CD4-positive, CD25-positive, alpha-beta regulatory T cell (primary cell): Measurements from ENCODE around the gene ZFYVE19. TPM values are rescaled to one million over a fixed set of nuclear protein-coding genes. Genes with fewer than 3 reads are reported as not detected.

Experiments used
- ATAC-seq, 2 donors: fragments of 150-1000 bp; cut with Tn5 transposase; one replicate each; pipeline ENCODE4 v1.10.0; 2021; ENCODE audit warnings: low read depth in 2 of 2, moderate number of reproducible peaks in 2 of 2, moderate library complexity in 1 of 2
- DNase-seq, 3 donors: peaks; one replicate each; pipeline versions ENCODE4 v3.0.0 to v3.0.0-alpha.2; 2012 to 2022; ENCODE audit warnings: mixed read lengths in 1 of 3
- H3K27ac ChIP-seq: one replicate; pipeline ENCODE4 v1.7.0; 2013; ENCODE audit warnings: mild to moderate bottlenecking, low read length; ENCODE audit not compliant: insufficient read depth, poor library complexity, severe bottlenecking
- H3K27me3 ChIP-seq: one replicate; pipeline ENCODE4 v1.7.0; 2013; ENCODE audit warnings: low read length; ENCODE audit not compliant: control insufficient read depth, insufficient read depth
- H3K36me3 ChIP-seq: one replicate; pipeline ENCODE4 v1.7.0; 2013; ENCODE audit warnings: mild to moderate bottlenecking, low read length, moderate library complexity; ENCODE audit not compliant: control insufficient read depth, insufficient read depth
- H3K4me1 ChIP-seq: 2 replicates; pipeline ENCODE4 v1.7.0; 2013; ENCODE audit warnings: mild to moderate bottlenecking, low read length; ENCODE audit not compliant: insufficient read depth, control insufficient read depth, poor library complexity, severe bottlenecking
- H3K4me3 ChIP-seq: one replicate; pipeline ENCODE4 v1.7.0; 2013; ENCODE audit warnings: low read depth, mild to moderate bottlenecking, low read length, moderate library complexity
- H3K9me3 ChIP-seq, 2 experiments: 1 replicate in 1 of 2; 2 replicates in 1 of 2; pipeline ENCODE4 v1.7.0; 2013; ENCODE audit warnings: low read length in 2 of 2, mild to moderate bottlenecking in 1 of 2, moderate library complexity in 1 of 2; ENCODE audit not compliant: control insufficient read depth in 2 of 2
- H3K27ac Mint-ChIP-seq, 3 donors: one replicate each; pipeline ENCODE4 v1.8.0; 2020 to 2022; ENCODE audit warnings: mild to moderate bottlenecking in 3 of 3, mixed read lengths in 3 of 3, moderate library complexity in 2 of 3
- H3K27me3 Mint-ChIP-seq: one replicate; pipeline ENCODE4 v1.8.0; 2022; ENCODE audit warnings: mild to moderate bottlenecking, mixed read lengths
- H3K36me3 Mint-ChIP-seq: one replicate; pipeline ENCODE4 v1.8.0; 2020; ENCODE audit warnings: mixed read lengths
- H3K4me1 Mint-ChIP-seq, 4 donors: one replicate each; pipeline ENCODE4 v1.8.0; 2020 to 2022; ENCODE audit warnings: mixed read lengths in 4 of 4, mild to moderate bottlenecking in 1 of 4
- H3K4me3 Mint-ChIP-seq, 4 donors: one replicate each; pipeline ENCODE4 v1.8.0; 2020 to 2022; ENCODE audit warnings: mild to moderate bottlenecking in 4 of 4, mixed read lengths in 4 of 4, moderate library complexity in 3 of 4
- H3K9me3 Mint-ChIP-seq, 7 donors: one replicate each; pipeline ENCODE4 v1.8.0; 2020 to 2022; ENCODE audit warnings: mixed read lengths in 7 of 7, mild to moderate bottlenecking in 3 of 7, moderate library complexity in 2 of 7
- polyA plus RNA-seq, 4 donors: library from polyadenylated mRNA; unstranded; fragments of 300-500 nt; fragmentation: Illumina TruSeq; gene quantifications; one replicate each; pipeline ENCODE4 v1.2.3, GENCODE V29; 2021
- total RNA-seq: library from RNA; stranded (reverse); gene quantifications from one replicate; pipeline ENCODE4 v1.2.3, GENCODE V29; 2022

ZFYVE19 gene
- total and polyA plus RNA-seq, 5 donors from 2014 or later = 14.5 to 24.4 (median 15.7) TPM

DNA sequence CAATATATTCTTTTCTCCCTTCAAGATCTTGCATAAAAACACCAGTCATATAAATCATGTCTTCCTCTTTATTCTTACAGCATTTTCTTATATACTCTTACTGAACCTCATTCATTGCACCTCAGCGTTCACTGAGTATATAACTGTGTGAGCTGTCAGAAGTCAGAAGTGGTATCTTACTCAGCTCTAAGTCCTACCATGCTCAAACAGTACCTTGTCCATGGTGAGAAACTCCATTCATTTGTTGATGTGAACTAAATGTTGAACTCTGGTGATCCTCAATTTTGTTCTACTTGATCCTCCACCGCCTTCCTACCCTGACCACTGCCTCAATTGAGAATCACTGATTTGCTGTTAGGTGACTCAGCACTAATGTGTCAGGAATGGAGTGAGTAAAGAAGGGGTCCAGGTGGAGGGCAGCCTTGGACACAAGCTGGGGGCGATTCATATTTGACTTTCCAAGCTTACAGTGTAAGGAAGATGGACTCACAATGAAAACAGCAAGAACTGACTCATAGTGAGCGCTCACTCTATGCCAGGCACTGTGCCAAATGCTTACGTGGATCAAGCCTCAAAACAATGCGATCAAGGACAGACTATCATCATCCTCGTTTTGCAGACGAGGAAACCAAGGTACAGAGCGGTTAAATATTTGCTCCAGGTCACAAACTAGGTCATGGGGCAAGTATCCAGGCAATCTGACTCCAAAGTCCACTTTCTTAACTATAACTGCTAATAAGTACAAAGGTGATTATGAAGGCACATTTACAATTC lies 13.5 kb upstream of the ZFYVE19 start:
- Mint-ChIP-seq H3K27me3 (no peaks in the 10 kb centered on the region), H3K9me3 (peaks cover 0 to 1% (median 0%) of the 10 kb centered on the region in 7 donors), H3K27ac (peak overlapping the region in 1 of 3 donors; percentile 31), H3K4me1 (peaks cover 14 to 33% (median 20%) of the 10 kb centered on the region in 4 donors), H3K36me3 (peaks cover 15% of the 10 kb centered on the region), H3K4me3 (no peak overlapping the region)
- H3K27me3 ChIP-seq = no peaks in the 10 kb centered on the region
- H3K4me3 ChIP-seq = no peak overlapping the region
- ATAC-seq (no peak), DNase-seq (no peak)
- no peaks in the 10 kb centered on the region for H3K9me3 ChIP-seq
- no peaks in the 10 kb centered on the region for H3K4me1 ChIP-seq
- H3K36me3 ChIP-seq = peaks cover 11% of the 10 kb centered on the region
- H3K27ac ChIP-seq = no peak overlapping the region

DNA sequence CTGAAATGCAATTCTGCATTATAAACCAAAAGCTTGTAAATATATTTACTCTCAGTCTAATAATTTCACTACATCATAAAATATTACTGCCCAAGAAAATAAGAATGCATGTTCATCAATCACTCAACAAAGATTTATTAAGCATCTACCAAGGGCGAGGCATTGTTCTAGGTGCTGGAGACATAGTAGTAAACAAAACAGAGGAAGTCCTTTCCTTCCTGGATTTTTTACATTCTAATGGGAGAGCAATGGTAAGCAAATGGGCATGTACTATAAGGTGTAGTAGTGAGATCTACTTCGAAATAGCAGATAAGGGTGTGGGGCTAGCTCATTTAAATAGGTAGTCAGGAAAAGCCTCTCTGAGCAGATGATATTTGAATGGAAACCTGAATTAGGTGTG lies 10.8 kb upstream of the ZFYVE19 start:
- Mint-ChIP-seq H3K9me3 (no peaks in the 10 kb centered on the region), H3K36me3 (peaks cover 26% of the 10 kb centered on the region), H3K27me3 (no peaks in the 10 kb centered on the region), H3K27ac (no peak overlapping the region), H3K4me3 (no peak overlapping the region), H3K4me1 (peaks cover 18 to 40% (median 29%) of the 10 kb centered on the region in 4 donors)
- Histone ChIP-seq H3K4me1 (no peaks in the 10 kb centered on the region), H3K27ac (no peak overlapping the region), H3K27me3 (no peaks in the 10 kb centered on the region), H3K4me3 (no peak overlapping the region), H3K36me3 (peaks cover 14% of the 10 kb centered on the region), H3K9me3 (no peaks in the 10 kb centered on the region)
- DNase-seq = no peak
- no peak for ATAC-seq

DNA sequence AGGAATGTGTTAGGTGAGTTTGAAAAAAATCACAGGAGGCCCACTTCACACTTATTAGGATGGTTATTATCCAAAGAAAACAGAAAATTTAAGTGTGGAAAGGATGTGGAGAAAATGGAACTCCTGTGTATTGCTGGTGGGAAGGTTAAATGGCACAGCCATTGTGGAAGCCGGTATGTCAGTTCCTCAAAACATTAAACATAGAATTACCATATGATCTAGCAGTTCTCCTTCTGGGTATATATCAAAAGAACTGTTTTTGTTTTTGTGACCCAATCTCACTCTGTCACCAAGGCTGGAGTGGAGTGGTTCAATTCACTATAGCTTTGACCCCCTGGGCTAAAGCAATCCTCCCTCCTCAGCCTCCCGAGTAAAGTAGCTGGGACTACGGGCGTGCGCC lies 10.4 kb upstream of the ZFYVE19 start:
- H3K9me3 ChIP-seq = no peaks in the 10 kb centered on the region
- ATAC-seq (no peak), DNase-seq (no peak)
- no peak overlapping the region for H3K4me3 ChIP-seq
- H3K4me1 Mint-ChIP-seq = peaks cover 19 to 43% (median 31%) of the 10 kb centered on the region in 4 donors
- no peak overlapping the region for H3K27ac Mint-ChIP-seq
- H3K27me3 Mint-ChIP-seq = no peaks in the 10 kb centered on the region
- peaks cover 14% of the 10 kb centered on the region for H3K36me3 ChIP-seq
- no peaks in the 10 kb centered on the region for H3K27me3 ChIP-seq
- H3K36me3 Mint-ChIP-seq = peaks cover 28% of the 10 kb centered on the region
- H3K4me3 Mint-ChIP-seq = no peak overlapping the region
- H3K4me1 ChIP-seq = no peaks in the 10 kb centered on the region
- no peaks in the 10 kb centered on the region for H3K9me3 Mint-ChIP-seq
- no peak overlapping the region for H3K27ac ChIP-seq

DNA sequence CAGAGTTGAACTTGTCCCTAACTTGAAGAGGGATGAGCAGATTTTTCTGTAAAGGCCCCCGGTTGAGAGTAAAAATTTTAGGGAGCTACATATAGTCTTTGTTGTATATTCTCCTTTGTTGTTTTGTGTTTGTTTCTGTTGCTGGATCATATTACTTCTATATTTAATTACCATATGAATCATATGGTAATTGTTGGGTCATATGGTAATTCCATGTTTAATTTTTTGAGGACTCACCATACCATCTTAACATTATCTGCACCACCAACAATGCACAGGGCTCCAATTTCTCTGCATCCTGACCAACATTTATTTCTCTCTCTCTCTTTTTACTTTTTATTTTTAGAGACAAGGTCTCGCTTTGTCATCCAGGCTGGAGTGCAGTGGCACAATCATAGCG lies 7.4 kb upstream of the ZFYVE19 start:
- DNase-seq = no peak
- Mint-ChIP-seq H3K4me1 (peaks cover 19 to 47% (median 33%) of the 10 kb centered on the region in 4 donors), H3K27ac (peak overlapping the region in 1 of 3 donors; percentile 58), H3K4me3 (no peak overlapping the region), H3K27me3 (no peaks in the 10 kb centered on the region), H3K9me3 (no peaks in the 10 kb centered on the region), H3K36me3 (peaks cover 32% of the 10 kb centered on the region)
- H3K27ac ChIP-seq = no peak overlapping the region
- H3K4me3 ChIP-seq = no peak overlapping the region
- H3K9me3 ChIP-seq = no peaks in the 10 kb centered on the region
- no peaks in the 10 kb centered on the region for H3K4me1 ChIP-seq
- H3K36me3 ChIP-seq = peaks cover 10% of the 10 kb centered on the region
- no peak for ATAC-seq
- H3K27me3 ChIP-seq = no peaks in the 10 kb centered on the region

DNA sequence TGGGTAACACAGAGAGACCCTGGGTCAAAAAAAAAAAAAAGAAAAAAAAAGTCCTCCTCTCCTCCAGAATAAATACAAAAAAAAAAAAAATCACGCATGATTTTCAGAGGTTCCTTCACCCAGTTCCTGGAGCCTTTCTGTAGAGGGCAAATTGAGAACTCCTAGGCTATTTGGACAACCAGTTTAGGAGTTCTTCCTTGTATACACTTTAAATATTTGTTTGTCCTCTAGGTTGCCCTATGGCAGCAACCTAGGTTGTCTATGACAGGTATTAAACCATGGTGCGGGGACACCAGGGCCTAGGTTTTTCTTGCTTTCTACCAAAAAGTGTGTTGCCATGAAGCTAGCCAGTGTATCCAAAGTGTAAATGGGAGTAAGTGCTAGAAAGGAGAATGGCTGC lies 3.8 kb upstream of the ZFYVE19 start:
- ATAC-seq (no peak), DNase-seq (no peak)
- H3K27me3 ChIP-seq = no peaks in the 10 kb centered on the region
- Mint-ChIP-seq H3K27ac (peak overlapping the region in 1 of 3 donors; percentile 67), H3K4me3 (peak overlapping the region in 1 of 4 donors; percentile 42), H3K9me3 (no peaks in the 10 kb centered on the region), H3K4me1 (peaks cover 14 to 55% (median 34%) of the 10 kb centered on the region in 4 donors), H3K36me3 (peaks cover 24% of the 10 kb centered on the region), H3K27me3 (no peaks in the 10 kb centered on the region)
- H3K27ac ChIP-seq = no peak overlapping the region
- peaks cover 13% of the 10 kb centered on the region for H3K4me1 ChIP-seq
- H3K36me3 ChIP-seq = peaks cover 6% of the 10 kb centered on the region
- no peak overlapping the region for H3K4me3 ChIP-seq
- no peaks in the 10 kb centered on the region for H3K9me3 ChIP-seq

DNA sequence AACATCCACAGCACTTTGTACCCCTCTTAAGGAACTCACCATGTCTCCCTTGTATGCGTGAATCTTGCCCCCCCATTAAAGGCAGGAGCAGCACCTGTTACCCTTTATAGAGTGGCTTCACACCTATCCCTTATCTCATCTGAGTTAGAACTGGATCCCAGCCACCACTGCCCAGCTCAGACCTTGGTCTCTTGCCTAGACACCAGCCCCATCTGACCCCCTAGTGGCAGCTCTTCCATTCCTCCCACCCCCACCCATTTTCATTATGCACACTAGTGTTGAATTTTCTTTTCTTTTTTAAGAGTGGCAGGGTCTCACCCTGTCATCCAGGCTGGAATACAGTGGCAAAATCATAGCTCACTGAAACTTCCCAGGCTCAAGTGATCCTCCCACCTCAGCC lies 3.2 kb upstream of the ZFYVE19 start:
- no peak for DNase-seq
- no peaks in the 10 kb centered on the region for H3K27me3 Mint-ChIP-seq
- H3K27ac Mint-ChIP-seq = peak overlapping the region in 2 of 3 donors; percentile 51 to 67
- no peak overlapping the region for H3K27ac ChIP-seq
- H3K4me1 Mint-ChIP-seq = peaks cover 9 to 56% (median 34%) of the 10 kb centered on the region in 4 donors
- no peak for ATAC-seq
- H3K36me3 Mint-ChIP-seq = peaks cover 20% of the 10 kb centered on the region
- H3K36me3 ChIP-seq = peaks cover 1% of the 10 kb centered on the region
- peak overlapping the region in 2 of 4 donors; percentile 42 to 43 for H3K4me3 Mint-ChIP-seq
- no peaks in the 10 kb centered on the region for H3K9me3 Mint-ChIP-seq
- H3K4me3 ChIP-seq = no peak overlapping the region
- H3K27me3 ChIP-seq = no peaks in the 10 kb centered on the region
- peaks cover 16% of the 10 kb centered on the region for H3K4me1 ChIP-seq
- no peaks in the 10 kb centered on the region for H3K9me3 ChIP-seq

DNA sequence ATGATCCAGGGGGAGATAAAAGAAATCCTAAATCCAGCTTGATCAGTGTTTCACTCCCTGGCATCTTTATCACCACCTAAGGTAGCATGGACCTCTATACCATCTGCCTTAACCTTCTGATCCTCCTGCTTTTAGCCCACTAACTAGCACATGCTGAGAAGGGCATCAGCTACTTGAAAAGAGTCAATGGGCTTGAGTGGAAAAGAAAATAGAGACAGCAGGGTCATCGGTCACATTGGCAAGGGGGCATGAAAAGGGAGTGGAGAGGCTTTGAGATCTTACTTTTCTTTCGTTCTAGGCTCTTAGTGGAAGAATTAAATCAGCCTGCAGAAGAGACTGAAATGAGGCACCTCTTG lies 239 bp upstream of the ZFYVE19 start:
- Mint-ChIP-seq H3K4me3 (peak overlapping the region; percentile 97 to 100 (median 98)), H3K27me3 (no peaks in the 10 kb centered on the region), H3K9me3 (no peaks in the 10 kb centered on the region), H3K36me3 (peaks cover 18% of the 10 kb centered on the region), H3K4me1 (peaks cover 5 to 43% (median 25%) of the 10 kb centered on the region in 4 donors), H3K27ac (peak overlapping the region; percentile 96 to 99 (median 99))
- Histone ChIP-seq H3K4me3 (peak overlapping the region; percentile 93), H3K27me3 (no peaks in the 10 kb centered on the region), H3K36me3 (peaks cover 9% of the 10 kb centered on the region), H3K9me3 (no peaks in the 10 kb centered on the region), H3K27ac (peak overlapping the region; percentile 94), H3K4me1 (peaks cover 16% of the 10 kb centered on the region)
- DNase-seq = no peak
- ATAC-seq = no peak
